Right lobe of liver (tissue), 4 donors: ENCODE measurements around the gene CENPA.

Experiments
- CTCF ChIP-seq, 4 donors: fragments of 200-600 bp in 3 of 4; fragments of 450-650 bp in 1 of 4; IDR thresholded peaks; one replicate each; pipeline versions ENCODE4 v1.5.1 to v1.8.0; 2016 to 2022; ENCODE audit warnings: antibody characterized with exemption in 4 of 4, mild to moderate bottlenecking in 2 of 4
- POLR2A ChIP-seq: fragments of 450-650 bp; IDR thresholded peaks from one replicate; pipeline ENCODE4 v1.6.1; 2017; ENCODE audit warnings: antibody characterized with exemption, mild to moderate bottlenecking
- donor health status: DM: no; HTN: no; CAD: no.
- donor health status: DM: no; HTN: no; CAD: no.
- donor health status: DM: no; HTN: yes; CAD: no.

DNA sequence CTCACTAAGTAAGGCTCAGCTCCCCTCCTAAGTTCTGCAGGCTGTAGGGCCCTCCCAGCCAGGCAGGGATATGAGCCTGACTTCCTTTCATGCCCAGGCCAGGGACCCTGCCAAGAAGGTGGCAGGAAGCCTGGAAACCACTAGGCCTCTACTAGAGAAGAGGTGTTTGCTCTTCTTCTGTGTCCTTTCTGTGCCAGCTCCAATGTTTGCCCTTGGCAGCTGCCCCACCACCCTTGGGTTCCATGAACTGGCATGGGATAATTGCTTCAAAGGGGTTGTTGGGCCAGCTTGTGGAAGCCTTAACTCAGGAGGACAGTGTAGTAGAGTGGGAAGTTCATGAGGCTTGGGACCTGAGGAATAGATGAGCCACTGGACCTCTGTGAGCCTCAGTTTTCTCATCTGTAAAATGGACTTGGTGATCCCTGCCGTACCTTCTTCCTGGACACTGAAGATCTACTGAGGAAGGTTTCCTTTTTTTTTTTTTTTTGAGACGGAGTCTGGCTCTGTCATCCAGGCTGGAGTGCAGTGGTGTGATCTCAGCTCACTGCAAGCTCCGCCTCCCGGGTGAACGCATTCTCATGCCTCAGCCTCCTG is 17.9 kb upstream of the CENPA start:
- TF ChIP-seq CTCF (IDR thresholded peaks at IDR 0.05) (no peak), POLR2A (no peak)
